K562 (cell line): ENCODE measurements around the gene FOXJ3. TPM values are rescaled to one million over a fixed set of nuclear protein-coding genes. Genes with fewer than 3 reads are reported as not detected.

ENCODE experiments used
- ATAC-seq: fragments of 200-7000 bp; cut with Tn5 transposase; 3 replicates; pipeline ENCODE4 v1.9.1; 2020; ENCODE audit warnings: moderate library complexity
- BruUV-seq: library from RNA; stranded (reverse); fragments of 400-500 nt; replicated peaks from 2 replicates; lab custom pipeline; 2021; lab: Mats Ljungman, UMichigan
- CTCF ChIA-PET: fragments of 300-600 bp; formaldehyde crosslinking; extraction: SDS; loops from one replicate; lab custom pipeline; 2021; ENCODE audit warnings: low intra/inter-chr PET ratio; lab: Yijun Ruan, JAX
- POLR2A ChIA-PET: fragments of 300-600, 350-650 bp; sonication (Branson Sonifier 250); formaldehyde crosslinking; extraction: SDS; loops from one replicate; lab custom pipeline; 2021; ENCODE audit warnings: antibody characterized with exemption, inconsistent platforms; lab: Yijun Ruan, JAX
- DNase-seq, 4 experiments: peaks; one replicate each; pipeline versions ENCODE4 v3.0.0 to v3.0.0-alpha.2; 2011 to 2018; ENCODE audit warnings: low spot score in 3 of 4, mixed read lengths in 3 of 4; ENCODE audit errors: extremely low read depth in 1 of 4
- FAIRE-seq: peaks from 2 replicates; lab custom pipeline; 2011; peaks lifted over from hg19 to GRCh38; lab: Jason Lieb, UNC
- H2AFZ ChIP-seq: 2 replicates; pipeline ENCODE4 v1.6.0; 2011; ENCODE audit warnings: low read depth, low read length, control low read depth, inconsistent platforms
- H3K27ac ChIP-seq: fragments of 200-600 bp; 3 replicates; pipeline ENCODE4 v1.8.0; 2011; ENCODE audit warnings: low read depth, mild to moderate bottlenecking, control low read depth, inconsistent platforms, low read length, moderate library complexity, mixed read lengths; ENCODE audit errors: extremely low read depth
- H3K27me3 ChIP-seq, 2 experiments: fragments of 300-600 bp in 1 of 2; 2 replicates in 1 of 2; 3 replicates in 1 of 2; pipeline versions ENCODE4 v1.6.0 to v1.8.0; 2011; ENCODE audit warnings: inconsistent platforms in 2 of 2, low read length in 2 of 2, mild to moderate bottlenecking in 1 of 2, mixed read lengths in 1 of 2, moderate library complexity in 1 of 2; ENCODE audit not compliant: control insufficient read depth in 2 of 2, insufficient read depth in 2 of 2
- H3K36me3 ChIP-seq: fragments of 300-600 bp; 3 replicates; pipeline ENCODE4 v1.8.0; 2011; ENCODE audit warnings: mild to moderate bottlenecking, low read length, inconsistent platforms; ENCODE audit not compliant: control insufficient read depth, insufficient read depth
- H3K4me1 ChIP-seq, 2 experiments: fragments of 200-600 bp in 1 of 2; replicated peaks in 1 of 2; 2 replicates in 1 of 2; 3 replicates in 1 of 2; pipeline versions ENCODE4 v1.5.1 to v1.8.0; 2011; ENCODE audit warnings: inconsistent platforms in 2 of 2, low read length in 2 of 2, mild to moderate bottlenecking in 1 of 2, mixed read lengths in 1 of 2, moderate library complexity in 1 of 2; ENCODE audit not compliant: control insufficient read depth in 2 of 2, insufficient read depth in 2 of 2
- H3K4me2 ChIP-seq: 2 replicates; pipeline ENCODE4 v1.6.1; 2011; ENCODE audit warnings: low read length, control low read depth, inconsistent platforms, mixed read lengths; ENCODE audit not compliant: insufficient read depth
- H3K4me3 ChIP-seq: fragments of 200-600 bp; sonication (generic), shearing (Covaris generic); 2 replicates; pipeline ENCODE4 v1.5.1; 2016; ENCODE audit warnings: control low read depth, inconsistent platforms
- H3K79me2 ChIP-seq: fragments of 200-600 bp; 3 replicates; pipeline ENCODE4 v1.8.0; 2011; ENCODE audit warnings: low read length, inconsistent platforms; ENCODE audit not compliant: control insufficient read depth, insufficient read depth
- H3K9ac ChIP-seq, 2 experiments: 2 replicates each; pipeline versions ENCODE4 v1.6.0 to v1.6.1; 2011; ENCODE audit warnings: low read depth in 2 of 2, low read length in 2 of 2, control low read depth in 1 of 2, inconsistent platforms in 1 of 2, mild to moderate bottlenecking in 1 of 2, mixed read lengths in 1 of 2; ENCODE audit not compliant: insufficient read depth in 1 of 2
- H3K9me1 ChIP-seq: one replicate; pipeline ENCODE4 v1.6.0; 2011; ENCODE audit warnings: inconsistent platforms, mild to moderate bottlenecking, low read length, moderate library complexity; ENCODE audit not compliant: control insufficient read depth, insufficient read depth
- H3K9me3 ChIP-seq: replicated peaks from 2 replicates; pipeline ENCODE4 v1.5.1; 2011; ENCODE audit warnings: low read depth, low read length, inconsistent platforms; ENCODE audit not compliant: control insufficient read depth, insufficient read depth
- H4K20me1 ChIP-seq: replicated peaks from 2 replicates; pipeline ENCODE4 v1.6.1; 2011; ENCODE audit warnings: low read length, inconsistent platforms, mixed read lengths; ENCODE audit not compliant: control insufficient read depth, insufficient read depth
- ARNT ChIP-seq, 2 experiments: fragments of 450-650 bp; IDR thresholded peaks; 2 replicates each; pipeline ENCODE4 v1.6.1; 2016; ENCODE audit warnings: mild to moderate bottlenecking in 1 of 2
- HEY1 ChIP-seq: fragments of 250-450 bp; sonication (Bioruptor Pico); IDR thresholded peaks from 2 replicates; pipeline ENCODE4 v1.5.0; 2020; ENCODE audit warnings: mild to moderate bottlenecking, moderate library complexity, borderline replicate concordance
- MBD2 ChIP-seq: sonication (generic); IDR thresholded peaks from 2 replicates; pipeline ENCODE4 v1.6.1; 2016; ENCODE audit warnings: low read depth, borderline replicate concordance
- MYBL2 ChIP-seq, 2 experiments: fragments of 450-650 bp in 1 of 2; sonication (generic) in 1 of 2; formaldehyde crosslinking in 1 of 2; IDR thresholded peaks; 2 replicates each; pipeline versions ENCODE4 v1.6.1 to v1.8.1; 2017 to 2022; ENCODE audit warnings: borderline replicate concordance in 1 of 2, inconsistent platforms in 1 of 2, low read depth in 1 of 2, mild to moderate bottlenecking in 1 of 2, missing genetic modification reagents in 1 of 2, moderate library complexity in 1 of 2
- NCOA1 ChIP-seq: fragments of 450-650 bp; IDR thresholded peaks from 2 replicates; pipeline ENCODE4 v1.6.1; 2016; ENCODE audit warnings: low read depth
- PURB ChIP-seq: sonication (generic); formaldehyde crosslinking; IDR thresholded peaks from 2 replicates; pipeline ENCODE4 v1.9.0; 2021; ENCODE audit warnings: low read depth, mild to moderate bottlenecking, missing genetic modification reagents
- SREBF1 ChIP-seq: fragments of 150-350 bp; IDR thresholded peaks from 2 replicates; pipeline ENCODE4 v1.6.1; 2014; ENCODE audit warnings: antibody characterized with exemption, low read depth, low read length, borderline replicate concordance
- TCF7 ChIP-seq: sonication (generic); IDR thresholded peaks from 2 replicates; pipeline ENCODE4 v1.6.1; 2016; ENCODE audit warnings: antibody characterized with exemption, borderline replicate concordance
- TFAM ChIP-seq: fragments of 250-450 bp; sonication (Bioruptor Pico); conservative IDR thresholded peaks from 2 replicates; pipeline ENCODE4 v1.5.0; 2021; ENCODE audit warnings: mild to moderate bottlenecking, moderate library complexity
- YY1 ChIP-seq, 3 experiments: IDR thresholded peaks; 2 replicates each; pipeline ENCODE4 v1.6.1; 2011; ENCODE audit warnings: low read length in 2 of 3, mild to moderate bottlenecking in 2 of 3, moderate library complexity in 2 of 3, borderline replicate concordance in 1 of 3, control low read depth in 1 of 3, low read depth in 1 of 3; ENCODE audit not compliant: insufficient read depth in 3 of 3, insufficient replicate concordance in 2 of 3, control insufficient read depth in 1 of 3, insufficient read length in 1 of 3; ENCODE audit errors: extremely low read depth in 1 of 3
- WGBS: fragments of 100-300 bp; shearing (Covaris generic); methylation state at CpG from one replicate; pipeline ENCODE4 v1.1.6; 2016; ENCODE audit warnings: low coverage, mixed read lengths; ENCODE audit not compliant: insufficient coverage; ENCODE audit errors: missing lambda C conversion rate; 5-methylcytosine and 5-hydroxymethylcytosine counted together
- in situ Hi-C: fragments of 300-500 bp; cut with MboI; formaldehyde crosslinking; loops from 4 replicates; pipeline ENCODE4 v1.15.0; 2018; ENCODE audit warnings: inconsistent platforms, mixed read lengths
- intact Hi-C: fragments of 100-400 bp; cut with micrococcal nuclease; formaldehyde crosslinking; loops from 2 replicates; pipeline ENCODE4 v1.14.2; 2022
- polyA plus RNA-seq, 8 experiments: library from polyadenylated mRNA; depleted of rRNA in 4 of 8; stranded (reverse) in 5 of 8; unstranded in 3 of 8; fragments of >200 nt; fragmentation: Nextera tagmentation in 2 of 8; fragmentation: Illumina TruSeq in 1 of 8; extraction: Ambion mirVana in 2 of 8; extraction: Trizol in 1 of 8; gene quantifications; 2 replicates each; pipeline versions ENCODE4 v1.2.1 to v1.2.3, GENCODE V29; 2011 to 2014; ENCODE audit warnings: inconsistent platforms in 1 of 8, missing spikeins in 1 of 8
- total RNA-seq, 7 experiments: library from RNA; depleted of rRNA in 6 of 7; stranded (reverse); fragments of >200 nt in 6 of 7; fragmentation: Illumina TruSeq in 2 of 7; extraction: Trizol in 2 of 7; gene quantifications; 2 replicates each; pipeline versions ENCODE4 v1.2.1 to v1.2.3, GENCODE V29; 2011 to 2021; ENCODE audit warnings: low replicate concordance in 1 of 7

The FOXJ3 gene
- total and polyA plus RNA-seq, 9 of the 15 experiments (the other 6 are each of a cell fraction or from before 2014, with no cell fraction given), result 8.7 to 35.3 (median 23.4) TPM

- no peak for DNase-seq
- no peak overlapping the region for H3K4me2 ChIP-seq
- ChIA-PET POLR2A (no interaction called here), CTCF (no interaction called here)
- no peak overlapping the region for H3K27ac ChIP-seq
- intact Hi-C loops (no loop called here), in situ Hi-C loops (no loop called here)
- H3K9me3 ChIP-seq, result no peaks in the 10 kb centered on the region
- no peak overlapping the region for H3K4me3 ChIP-seq
- H3K79me2 ChIP-seq, result peaks cover 94% of the 10 kb centered on the region
- no peak for ATAC-seq
- peaks cover 0 to 16% of the 10 kb centered on the region in 2 experiments; a peak in 2 of 5 replicates for H3K4me1 ChIP-seq
- peaks cover 14% of the 10 kb centered on the region for H3K36me3 ChIP-seq
- no TSS peak for BruUV-seq
- 58% methylated on average over 4 of the region's 4 CpGs for WGBS
- H3K27me3 ChIP-seq, result no peaks in the 10 kb centered on the region
- TF ChIP-seq TFAM (CRISPR knock-in tag) (no peak), SREBF1 (no peak), TCF7 (no peak), NCOA1 (no peak), ARNT (IDR thresholded peaks at IDR 0.05) (no peak), HEY1 (CRISPR knock-in tag) (no peak), YY1 (IDR thresholded peaks at IDR 0.05; ENCODE audit: borderline replicate concordance in 1 of 3, control insufficient read depth in 1 of 3, extremely low read depth in 1 of 3, insufficient read depth in 3 of 3, insufficient read length in 1 of 3, insufficient replicate concordance in 2 of 3, low read depth in 1 of 3, low read length in 2 of 3) (no peak), MYBL2 (IDR thresholded peaks at IDR 0.05; ENCODE audit: low read depth) (no peak), MYBL2 (CRISPR knock-in tag; IDR thresholded peaks at IDR 0.05; ENCODE audit: borderline replicate concordance) (no peak), MBD2 (no peak), PURB (CRISPR knock-in tag) (no peak)
- peaks cover 3% of the 10 kb centered on the region for H3K9me1 ChIP-seq
- H3K9ac ChIP-seq, result no peak overlapping the region
- H4K20me1 ChIP-seq, result no peaks in the 10 kb centered on the region; the same call in 1 of the 2 replicates
- H2AFZ ChIP-seq, result no peak overlapping the region
- no peak for FAIRE-seq
Measured at GRCh38 chr1:42321731-42322130, 13.3 kb downstream of the FOXJ3 start.
